Left lung (tissue), 10 donors: Measurements from ENCODE around the gene TESK1. TPM values are rescaled to one million over a fixed set of nuclear protein-coding genes. Genes with fewer than 3 reads are reported as not detected.

ENCODE experiments used
- ATAC-seq: fragments of 200-7000 bp; cut with Tn5 transposase; one replicate; pipeline ENCODE4 v1.9.1; 2020; ENCODE audit warnings: moderate library complexity
- DNase-seq, 4 donors: peaks; one replicate each; pipeline ENCODE4 v3.0.0-alpha.2; 2013 to 2020
- H3K27ac ChIP-seq, 2 donors: fragments of 200-600 bp; sonication (generic) in 1 of 2; one replicate each; pipeline versions ENCODE4 v1.5.0 to v1.8.0; 2020 to 2021
- H3K27me3 ChIP-seq, 2 donors: fragments of 200-600 bp; sonication (generic) in 1 of 2; one replicate each; pipeline versions ENCODE4 v1.5.0 to v1.8.0; 2020 to 2021
- H3K36me3 ChIP-seq, 2 donors: fragments of 200-600 bp; sonication (generic) in 1 of 2; one replicate each; pipeline versions ENCODE4 v1.5.0 to v1.8.0; 2020 to 2021
- H3K4me1 ChIP-seq, 2 donors: fragments of 200-600 bp; one replicate each; pipeline ENCODE4 v1.8.0; 2021
- H3K4me3 ChIP-seq, 2 donors: fragments of 200-600 bp; sonication (generic) in 1 of 2; one replicate each; pipeline versions ENCODE4 v1.5.0 to v1.8.0; 2020 to 2021; ENCODE audit warnings: mild to moderate bottlenecking in 1 of 2
- H3K9me3 ChIP-seq, 2 donors: fragments of 200-600 bp; sonication (generic) in 1 of 2; one replicate each; pipeline versions ENCODE4 v1.5.0 to v1.8.0; 2020 to 2021
- CTCF ChIP-seq, 2 donors: fragments of 200-600 bp; sonication (generic) in 1 of 2; IDR thresholded peaks; one replicate each; pipeline versions ENCODE4 v1.5.0 to v1.8.0; 2021; ENCODE audit warnings: antibody characterized with exemption in 2 of 2
- intact Hi-C, 2 donors: fragments of 100-400 bp; cut with DNase I; formaldehyde crosslinking; loops; one replicate each; pipeline versions ENCODE4 v1.11.2 to v1.14.2; 2022
- polyA plus RNA-seq, 6 donors: library from polyadenylated mRNA; unstranded; fragments of 120-200 nt; gene quantifications; one replicate each; pipeline ENCODE4 v1.2.1, GENCODE V29; 2013; ENCODE audit not compliant: insufficient read length in 6 of 6
- total RNA-seq, 2 donors: library from RNA; stranded (reverse); fragmentation: NEBNext Ultra II Directional; extraction: Animal tissue kit (Norgen Biotek cat#: 25700); gene quantifications; one replicate each; pipeline ENCODE4 v1.2.1, GENCODE V29; 2021
- donor health status: DM: no; HTN: yes; CAD: no.
- donor health status: DM: no; HTN: no; CAD: no.

The TESK1 gene
- total and polyA plus RNA-seq, 8 donors, result 30.8 to 44.6 (median 42.0) TPM

GRCh38 chr9:35557320-35557719 is 47.7 kb upstream of the TESK1 start:
- Histone ChIP-seq H3K4me3 (no peak overlapping the region), H3K36me3 (peaks cover 0 to 68% of the 10 kb centered on the region in 2 donors), H3K9me3 (no peaks in the 10 kb centered on the region), H3K4me1 (peaks cover 0 to 19% of the 10 kb centered on the region in 2 donors), H3K27ac (no peak overlapping the region), H3K27me3 (no peaks in the 10 kb centered on the region)
- no peak for ATAC-seq
- intact Hi-C loops, result loop anchor here in 1 of 2 donors (10.0 kb wide), 1 partner anchor 73 kb away; no protein-coding TSS in a partner anchor
- no peak for DNase-seq
- no peak for TF ChIP-seq CTCF (IDR thresholded peaks at IDR 0.05)

GRCh38 chr9:35558185-35558584 is 46.9 kb upstream of the TESK1 start:
- peaks cover 0 to 75% of the 10 kb centered on the region in 2 donors for H3K36me3 ChIP-seq
- no peak overlapping the region for H3K4me3 ChIP-seq
- H3K27ac ChIP-seq, result no peak overlapping the region
- intact Hi-C loops, result loop anchor here in 1 of 2 donors (10.0 kb wide), 1 partner anchor 73 kb away; no protein-coding TSS in a partner anchor
- H3K9me3 ChIP-seq, result no peaks in the 10 kb centered on the region
- H3K27me3 ChIP-seq, result no peaks in the 10 kb centered on the region
- TF ChIP-seq CTCF (IDR thresholded peaks at IDR 0.05), result no peak
- peaks cover 0 to 11% of the 10 kb centered on the region in 2 donors for H3K4me1 ChIP-seq
- DNase-seq (no peak), ATAC-seq (no peak)

GRCh38 chr9:35559792-35560530 is 45.1 kb upstream of the TESK1 start:
- H3K9me3 ChIP-seq, result no peaks in the 10 kb centered on the region
- no peak for TF ChIP-seq CTCF (IDR thresholded peaks at IDR 0.05)
- intact Hi-C loops, result loop anchor here in 1 of 2 donors (10.0 kb wide), 1 partner anchor 75 kb away; no protein-coding TSS in a partner anchor
- H3K27me3 ChIP-seq, result no peaks in the 10 kb centered on the region
- H3K27ac ChIP-seq, result no peak overlapping the region
- ATAC-seq (no peak), DNase-seq (no peak)
- peaks cover 0 to 74% of the 10 kb centered on the region in 2 donors for H3K36me3 ChIP-seq
- no peak overlapping the region for H3K4me3 ChIP-seq
- H3K4me1 ChIP-seq, result peaks cover 0 to 8% of the 10 kb centered on the region in 2 donors

- Histone ChIP-seq H3K27me3 (no peaks in the 10 kb centered on the region), H3K4me1 (peaks cover 0 to 8% of the 10 kb centered on the region in 2 donors), H3K27ac (no peak overlapping the region), H3K36me3 (peaks cover 0 to 65% of the 10 kb centered on the region in 2 donors), H3K4me3 (no peak overlapping the region), H3K9me3 (no peaks in the 10 kb centered on the region)
- DNase-seq, result no peak
- intact Hi-C loops, result no loop called here
- TF ChIP-seq CTCF (IDR thresholded peaks at IDR 0.05), result no peak
- no peak for ATAC-seq
Measured at GRCh38 chr9:35560625-35561337, 44.3 kb upstream of the TESK1 start.
